Measurements from ENCODE around the gene TMEM119.

The TMEM119 gene

DNA sequence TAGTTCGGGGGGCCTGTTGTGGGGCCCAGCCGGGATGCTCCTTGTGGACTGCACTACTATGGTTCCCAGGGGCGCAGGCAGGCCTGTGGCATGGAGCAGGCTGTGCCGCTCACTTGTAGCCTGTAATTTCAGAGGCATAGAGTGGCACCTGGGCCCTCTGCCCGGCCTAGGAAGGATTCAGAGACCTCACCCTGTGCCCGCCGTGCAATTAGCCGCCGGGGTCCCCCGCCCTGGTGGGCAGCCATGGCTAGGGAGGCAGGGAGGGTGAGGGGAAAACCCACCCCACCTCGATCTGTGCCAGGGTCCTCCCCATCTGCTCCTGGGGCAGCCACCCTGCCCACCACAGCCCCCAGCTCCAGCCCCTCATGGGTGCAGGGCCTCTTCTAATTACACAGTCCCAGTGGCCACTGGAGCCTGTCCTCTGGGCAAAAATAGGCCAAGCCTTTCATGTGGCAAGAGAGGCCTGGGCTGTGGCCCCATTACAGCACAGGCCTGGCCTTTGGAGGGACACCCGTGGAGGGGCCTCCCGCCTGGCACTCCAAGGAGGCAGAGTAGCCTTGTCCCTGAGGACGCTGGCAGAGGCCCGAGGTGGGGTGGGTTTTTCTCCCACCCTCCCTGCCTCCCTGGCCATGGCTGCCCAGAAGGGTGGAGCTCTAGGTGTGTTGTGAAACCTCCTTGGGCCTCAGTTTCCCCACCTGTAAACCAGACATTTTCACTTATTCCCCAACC is 5.3 kb upstream of the TMEM119 start:
- Histone ChIP-seq H3K9ac (ENCODE audit: low read length) (no peak overlapping the region), H3K9me3 (ENCODE audit: low read length) (no peaks in the 10 kb centered on the region), H3K36me3 (ENCODE audit: insufficient read depth, low read length) (no peaks in the 10 kb centered on the region), H3K4me1 (ENCODE audit: insufficient read depth, low read length) (no peaks in the 10 kb centered on the region), H3K27me3 (ENCODE audit: control insufficient read depth in 1 of 2, insufficient read depth in 2 of 2, low read length in 2 of 2) (peaks cover 0 to 11% of the 10 kb centered on the region in 2 donors), H3K27ac (ENCODE audit: low read depth, low read length) (no peak overlapping the region), H3K4me3 (ENCODE audit: low read depth in 1 of 2, low read length in 2 of 2) (no peak overlapping the region)

DNA sequence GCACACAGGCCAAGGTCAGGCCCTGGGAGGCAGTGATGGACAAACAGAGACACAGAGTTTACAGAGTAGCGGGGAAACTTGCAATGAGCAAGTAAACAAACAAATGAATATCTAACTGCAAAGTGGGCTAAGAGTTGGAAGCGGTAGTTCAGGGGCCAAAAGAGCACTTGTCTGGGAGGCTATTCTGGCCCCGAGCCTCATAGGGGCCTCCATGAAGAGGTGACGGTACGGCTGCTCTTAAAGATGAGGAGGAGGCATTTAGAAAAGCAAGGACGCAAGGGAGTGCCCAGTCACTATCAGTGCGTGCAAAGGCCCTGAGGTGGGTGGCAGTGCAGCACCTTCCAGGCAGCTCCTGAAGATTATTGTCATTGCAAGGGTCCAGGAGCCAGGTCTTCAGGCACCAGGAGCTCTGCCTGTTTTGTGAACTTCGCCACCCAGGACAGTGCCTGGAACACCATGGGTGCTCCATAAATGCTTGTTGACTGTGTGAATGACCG is 4.4 kb upstream of the TMEM119 start:
- H3K27ac ChIP-seq (ENCODE audit: low read depth, low read length), result no peak overlapping the region
- H3K9me3 ChIP-seq (ENCODE audit: low read length), result no peaks in the 10 kb centered on the region
- no peak overlapping the region for H3K4me3 ChIP-seq (ENCODE audit: low read depth in 1 of 2, low read length in 2 of 2)
- H3K4me1 ChIP-seq (ENCODE audit: insufficient read depth, low read length), result no peaks in the 10 kb centered on the region
- H3K9ac ChIP-seq (ENCODE audit: low read length), result no peak overlapping the region
- H3K36me3 ChIP-seq (ENCODE audit: insufficient read depth, low read length), result no peaks in the 10 kb centered on the region
- peaks cover 0 to 7% of the 10 kb centered on the region in 2 donors for H3K27me3 ChIP-seq (ENCODE audit: control insufficient read depth in 1 of 2, insufficient read depth in 2 of 2, low read length in 2 of 2)

DNA sequence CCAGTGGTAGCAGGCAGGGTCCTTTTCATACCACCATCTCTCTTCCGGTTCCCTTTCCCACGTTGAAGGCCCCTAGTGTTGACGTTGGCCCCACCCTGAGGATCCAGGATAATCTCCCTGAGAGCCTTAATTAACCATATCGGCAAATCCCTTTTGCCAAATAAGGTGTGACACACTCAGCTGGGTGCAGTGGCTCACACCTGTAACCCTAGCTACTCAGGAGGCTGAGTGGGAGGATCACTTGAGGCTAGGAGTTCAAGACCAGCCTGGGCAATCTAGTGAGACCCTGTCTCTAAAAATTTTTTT is 2.8 kb upstream of the TMEM119 start:
- no peaks in the 10 kb centered on the region for H3K9me3 ChIP-seq (ENCODE audit: low read length)
- H3K9ac ChIP-seq (ENCODE audit: low read length), result no peak overlapping the region
- no peaks in the 10 kb centered on the region for H3K4me1 ChIP-seq (ENCODE audit: insufficient read depth, low read length)
- no peak overlapping the region for H3K27ac ChIP-seq (ENCODE audit: low read depth, low read length)
- no peak overlapping the region for H3K4me3 ChIP-seq (ENCODE audit: low read depth in 1 of 2, low read length in 2 of 2)
- H3K27me3 ChIP-seq (ENCODE audit: control insufficient read depth in 1 of 2, insufficient read depth in 2 of 2, low read length in 2 of 2), result peaks cover 0 to 10% of the 10 kb centered on the region in 2 donors
- H3K36me3 ChIP-seq (ENCODE audit: insufficient read depth, low read length), result no peaks in the 10 kb centered on the region

DNA sequence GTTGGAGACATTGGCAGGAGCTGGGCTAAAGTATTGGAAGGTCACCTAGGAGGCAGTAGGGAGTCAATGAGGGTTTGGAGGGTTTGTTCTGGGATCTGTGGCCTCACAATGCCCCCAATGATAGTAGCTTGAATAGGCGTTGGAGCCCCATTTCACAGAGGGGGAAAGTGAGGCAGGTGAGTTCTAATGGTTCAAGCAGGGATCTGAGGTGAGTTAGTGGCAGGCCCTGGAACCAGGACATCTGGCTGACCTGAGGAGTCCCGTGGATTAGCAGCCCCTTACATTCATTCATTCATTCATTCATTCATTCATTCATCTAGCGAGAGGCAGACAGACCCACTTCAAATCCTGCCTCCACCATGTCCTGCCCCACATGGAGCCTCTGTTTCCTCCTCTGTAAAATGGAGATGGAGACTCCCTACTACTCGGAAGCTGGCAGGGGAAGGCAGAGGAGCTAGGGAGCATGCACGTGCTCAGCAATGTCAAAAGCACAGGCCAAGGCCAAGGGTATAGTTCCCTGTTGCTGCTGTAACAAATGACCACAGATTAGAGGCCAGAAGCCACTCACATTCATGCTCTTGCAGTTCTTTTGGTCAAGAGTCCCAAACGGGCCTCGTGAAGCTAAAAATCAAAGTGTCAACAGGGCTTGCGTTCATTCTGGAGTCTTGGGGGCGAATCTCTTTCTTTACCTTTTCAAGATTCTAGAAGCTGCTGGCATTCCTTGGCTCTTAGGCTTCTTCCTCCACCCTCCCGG is 2.2 kb upstream of the TMEM119 start:
- H3K9me3 ChIP-seq (ENCODE audit: low read length), result no peaks in the 10 kb centered on the region
- no peaks in the 10 kb centered on the region for H3K36me3 ChIP-seq (ENCODE audit: insufficient read depth, low read length)
- H3K9ac ChIP-seq (ENCODE audit: low read length), result no peak overlapping the region
- peaks cover 0 to 10% of the 10 kb centered on the region in 2 donors for H3K27me3 ChIP-seq (ENCODE audit: control insufficient read depth in 1 of 2, insufficient read depth in 2 of 2, low read length in 2 of 2)
- H3K4me3 ChIP-seq (ENCODE audit: low read depth in 1 of 2, low read length in 2 of 2), result no peak overlapping the region
- H3K27ac ChIP-seq (ENCODE audit: low read depth, low read length), result no peak overlapping the region
- H3K4me1 ChIP-seq (ENCODE audit: insufficient read depth, low read length), result no peaks in the 10 kb centered on the region

DNA sequence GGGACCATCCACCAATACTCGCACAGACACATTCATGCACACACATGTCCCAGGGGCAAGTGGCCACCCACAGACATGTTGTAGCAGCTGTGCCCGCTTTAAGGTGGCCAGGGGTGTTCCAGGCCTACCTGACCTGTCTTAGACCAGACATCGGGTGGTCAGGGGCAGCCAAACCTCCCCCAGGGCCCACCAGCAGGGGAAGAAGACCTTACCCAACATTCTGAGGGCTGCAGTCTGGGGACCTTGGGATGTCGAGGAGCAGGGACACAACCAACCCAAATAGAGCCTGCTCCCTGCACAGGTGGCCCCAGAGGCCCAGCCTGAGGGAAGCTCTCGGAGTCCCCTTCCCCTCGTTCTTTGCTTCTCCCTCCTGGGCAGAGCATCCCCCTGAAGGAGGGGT is 1.7 kb upstream of the TMEM119 start:
- Histone ChIP-seq H3K9ac (ENCODE audit: low read length) (no peak overlapping the region), H3K27ac (ENCODE audit: low read depth, low read length) (no peak overlapping the region), H3K4me1 (ENCODE audit: insufficient read depth, low read length) (no peaks in the 10 kb centered on the region), H3K9me3 (ENCODE audit: low read length) (no peaks in the 10 kb centered on the region), H3K27me3 (ENCODE audit: control insufficient read depth in 1 of 2, insufficient read depth in 2 of 2, low read length in 2 of 2) (peaks cover 0 to 10% of the 10 kb centered on the region in 2 donors), H3K36me3 (ENCODE audit: insufficient read depth, low read length) (no peaks in the 10 kb centered on the region), H3K4me3 (ENCODE audit: low read depth in 1 of 2, low read length in 2 of 2) (no peak overlapping the region)

DNA sequence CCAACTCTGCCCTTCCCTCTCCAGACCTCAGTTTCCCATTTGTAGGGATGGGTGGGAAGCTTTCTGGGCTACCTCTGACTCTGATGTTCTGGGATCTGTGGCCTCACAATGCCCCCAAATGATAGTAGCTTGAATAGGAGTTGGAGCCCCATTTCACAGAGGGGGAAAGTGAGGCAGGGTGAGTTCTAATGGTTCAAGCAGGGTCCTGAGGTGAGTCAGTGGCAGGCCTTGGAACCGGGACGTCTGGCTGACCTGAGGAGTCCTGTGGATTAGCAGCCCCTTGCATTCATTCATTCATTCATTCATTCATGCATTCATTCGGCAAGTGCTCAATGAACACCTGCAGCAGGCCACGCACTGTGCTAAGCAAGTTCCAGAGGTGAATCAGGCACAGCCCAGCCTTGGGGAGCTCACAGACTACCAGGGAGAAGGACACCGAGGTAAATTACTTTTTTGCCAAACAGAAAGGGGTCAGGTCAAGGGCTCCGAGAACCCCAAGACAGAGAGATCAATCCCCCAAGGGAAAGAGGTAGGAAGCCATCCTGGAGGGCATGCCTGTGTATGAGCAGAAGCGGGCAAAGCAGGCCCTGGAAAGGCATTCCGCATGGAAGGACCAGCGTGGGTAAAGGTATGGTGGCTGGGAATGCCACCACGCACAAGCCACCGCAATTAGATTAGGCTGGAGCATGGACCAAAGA is 818 bp upstream of the TMEM119 start:
- H3K9ac ChIP-seq (ENCODE audit: low read length), result no peak overlapping the region
- peaks cover 0 to 3% of the 10 kb centered on the region in 2 donors for H3K27me3 ChIP-seq (ENCODE audit: control insufficient read depth in 1 of 2, insufficient read depth in 2 of 2, low read length in 2 of 2)
- H3K4me3 ChIP-seq (ENCODE audit: low read depth in 1 of 2, low read length in 2 of 2), result no peak overlapping the region
- no peak overlapping the region for H3K27ac ChIP-seq (ENCODE audit: low read depth, low read length)
- no peaks in the 10 kb centered on the region for H3K9me3 ChIP-seq (ENCODE audit: low read length)
- H3K36me3 ChIP-seq (ENCODE audit: insufficient read depth, low read length), result no peaks in the 10 kb centered on the region
- no peaks in the 10 kb centered on the region for H3K4me1 ChIP-seq (ENCODE audit: insufficient read depth, low read length)

DNA sequence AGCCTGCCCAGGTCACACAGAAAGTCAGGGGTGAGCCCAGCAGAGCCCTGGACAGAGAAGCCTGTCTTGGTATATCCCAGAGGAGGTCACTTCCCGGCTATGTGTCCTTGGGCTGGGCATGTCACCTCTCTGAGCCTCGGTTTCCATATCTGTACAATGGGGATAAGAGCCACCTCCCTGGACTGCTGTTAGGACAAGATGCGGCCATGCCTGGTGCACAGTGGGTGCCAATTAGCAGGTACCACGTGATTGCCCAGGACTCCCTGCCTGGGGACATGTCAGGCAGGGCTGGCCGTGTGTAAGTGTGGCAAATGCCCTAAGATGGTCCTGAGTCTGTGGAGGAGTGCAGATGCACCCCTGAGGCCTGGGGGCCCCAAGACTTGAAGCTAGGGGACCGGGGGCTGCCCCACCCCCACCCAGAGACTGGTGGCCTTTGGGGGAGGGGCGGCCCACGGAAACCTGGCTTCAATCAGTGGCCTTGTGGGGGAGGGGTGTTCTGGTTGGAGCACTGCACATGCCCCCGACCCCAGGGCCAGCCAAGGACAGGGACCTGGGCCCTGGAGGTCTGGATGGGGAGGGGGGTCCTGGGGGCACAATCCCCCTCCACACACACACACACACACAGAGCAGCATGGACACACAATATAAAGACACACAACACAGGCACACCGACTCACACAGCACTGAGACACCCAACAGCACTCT is 878 bp downstream of the TMEM119 start:
- H3K4me1 ChIP-seq (ENCODE audit: insufficient read depth, low read length), result no peaks in the 10 kb centered on the region
- H3K27ac ChIP-seq (ENCODE audit: low read depth, low read length), result no peak overlapping the region
- H3K9ac ChIP-seq (ENCODE audit: low read length), result no peak overlapping the region
- peaks cover 0 to 3% of the 10 kb centered on the region in 2 donors for H3K27me3 ChIP-seq (ENCODE audit: control insufficient read depth in 1 of 2, insufficient read depth in 2 of 2, low read length in 2 of 2)
- H3K4me3 ChIP-seq (ENCODE audit: low read depth in 1 of 2, low read length in 2 of 2), result peak overlapping the region in 1 of 2 donors; percentile 23
- H3K9me3 ChIP-seq (ENCODE audit: low read length), result no peaks in the 10 kb centered on the region
- H3K36me3 ChIP-seq (ENCODE audit: insufficient read depth, low read length), result no peaks in the 10 kb centered on the region

DNA sequence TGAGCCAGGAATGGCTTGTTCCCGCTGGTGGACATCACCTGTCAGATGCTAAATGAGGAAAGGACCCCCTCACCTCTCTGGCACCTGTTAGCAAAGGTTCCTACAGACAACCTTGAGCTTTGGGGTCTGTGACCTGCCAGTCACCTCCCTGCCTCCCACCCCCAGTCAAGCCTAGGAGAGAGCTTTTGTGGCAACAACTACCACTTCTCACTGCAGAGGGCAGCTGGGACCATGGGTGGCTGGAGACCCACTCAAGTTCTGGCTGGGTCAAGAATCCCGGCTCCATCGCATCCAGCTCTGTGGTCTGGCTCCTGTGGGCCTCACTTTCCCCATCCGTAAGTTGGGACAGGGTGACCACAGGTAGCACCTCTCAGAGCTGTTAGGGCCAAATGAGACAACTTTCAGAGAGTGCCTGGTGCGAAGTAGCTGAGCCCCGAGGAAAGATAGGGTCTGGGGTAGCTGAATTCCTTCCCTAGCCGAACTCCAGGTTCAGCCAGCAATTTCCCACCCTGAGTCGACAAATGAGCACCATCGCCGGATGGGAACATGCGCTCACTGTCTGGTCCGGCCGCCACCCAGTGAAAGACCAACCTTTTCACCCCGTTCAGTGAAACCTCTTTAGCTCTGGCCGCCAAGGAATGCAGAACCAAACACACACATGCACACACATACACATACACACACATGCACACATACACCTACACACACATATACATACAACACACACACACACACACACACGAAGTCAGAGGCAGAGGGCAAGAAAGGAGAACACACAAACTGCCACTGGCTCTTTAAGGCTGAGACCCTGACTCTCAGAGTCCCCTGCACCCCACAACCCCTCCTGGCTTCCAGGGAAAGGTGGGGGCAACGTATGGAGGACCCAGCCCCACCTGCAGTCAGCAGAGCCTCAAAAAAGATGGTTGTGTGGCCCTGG is 1.9 kb downstream of the TMEM119 start:
- Histone ChIP-seq H3K9me3 (ENCODE audit: low read length) (no peaks in the 10 kb centered on the region), H3K4me3 (ENCODE audit: low read depth in 1 of 2, low read length in 2 of 2) (no peak overlapping the region), H3K27me3 (ENCODE audit: control insufficient read depth in 1 of 2, insufficient read depth in 2 of 2, low read length in 2 of 2) (peaks cover 0 to 3% of the 10 kb centered on the region in 2 donors), H3K9ac (ENCODE audit: low read length) (no peak overlapping the region), H3K36me3 (ENCODE audit: insufficient read depth, low read length) (no peaks in the 10 kb centered on the region), H3K4me1 (ENCODE audit: insufficient read depth, low read length) (no peaks in the 10 kb centered on the region), H3K27ac (ENCODE audit: low read depth, low read length) (no peak overlapping the region)

DNA sequence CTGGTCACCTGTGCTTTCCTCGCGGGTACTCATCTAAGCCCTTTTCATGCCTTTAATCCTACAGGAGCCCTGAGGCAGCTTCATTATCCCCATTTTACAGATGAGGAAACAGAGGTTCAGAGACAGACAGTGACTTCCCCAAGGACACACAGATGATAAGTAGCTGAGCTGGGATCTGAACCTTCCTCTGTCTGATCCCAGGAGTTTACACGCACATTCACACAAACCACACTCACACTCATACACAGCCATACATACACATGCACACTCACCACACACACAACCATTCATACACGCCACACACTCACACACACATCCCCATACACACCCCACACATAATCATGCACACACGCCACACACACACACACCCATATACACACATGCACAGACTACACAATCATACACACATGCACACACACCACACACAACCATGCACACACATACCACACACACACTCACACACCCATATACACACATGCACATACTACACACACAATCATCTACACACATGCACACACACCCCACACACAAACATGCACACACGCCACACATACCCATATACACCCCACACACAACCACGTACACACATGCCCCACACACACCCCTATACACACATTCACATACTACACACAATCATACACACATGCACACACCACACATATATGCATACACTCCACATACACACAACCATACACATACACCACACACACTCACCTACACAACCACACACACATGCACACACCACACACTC is 2.7 kb downstream of the TMEM119 start:
- no peak overlapping the region for H3K9ac ChIP-seq (ENCODE audit: low read length)
- peaks cover 0 to 3% of the 10 kb centered on the region in 2 donors for H3K27me3 ChIP-seq (ENCODE audit: control insufficient read depth in 1 of 2, insufficient read depth in 2 of 2, low read length in 2 of 2)
- H3K36me3 ChIP-seq (ENCODE audit: insufficient read depth, low read length), result no peaks in the 10 kb centered on the region
- H3K27ac ChIP-seq (ENCODE audit: low read depth, low read length), result no peak overlapping the region
- H3K4me1 ChIP-seq (ENCODE audit: insufficient read depth, low read length), result no peaks in the 10 kb centered on the region
- no peaks in the 10 kb centered on the region for H3K9me3 ChIP-seq (ENCODE audit: low read length)
- H3K4me3 ChIP-seq (ENCODE audit: low read depth in 1 of 2, low read length in 2 of 2), result no peak overlapping the region

DNA sequence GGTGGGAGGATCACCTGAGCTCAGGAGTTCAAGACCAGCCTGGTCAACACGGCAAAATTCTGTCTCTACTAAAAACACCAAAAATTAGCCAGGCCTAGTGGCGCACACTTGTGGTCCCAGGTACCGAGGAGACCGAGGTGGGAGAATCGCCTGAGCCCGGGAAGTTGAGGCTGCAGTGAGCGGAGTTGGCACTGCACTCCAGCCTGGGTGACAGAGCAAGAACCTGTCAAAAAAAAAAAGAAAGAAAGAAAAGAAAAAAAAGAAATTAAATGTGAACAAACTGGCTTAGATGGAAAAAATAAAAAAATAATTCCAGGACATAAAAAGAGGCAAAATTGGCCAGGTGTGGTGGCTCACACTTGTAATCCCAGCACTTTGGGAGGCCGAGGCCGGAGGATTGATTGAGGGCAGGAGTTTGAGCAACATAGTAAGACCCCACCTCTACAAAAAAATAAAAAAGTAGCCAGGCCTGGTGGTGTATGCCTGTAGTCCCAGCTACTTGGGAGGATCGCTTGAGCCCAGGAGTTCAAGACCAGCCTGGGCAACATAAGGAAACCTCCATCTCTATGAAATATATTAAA is 3.5 kb downstream of the TMEM119 start:
- no peak overlapping the region for H3K4me3 ChIP-seq (ENCODE audit: low read depth in 1 of 2, low read length in 2 of 2)
- no peaks in the 10 kb centered on the region for H3K4me1 ChIP-seq (ENCODE audit: insufficient read depth, low read length)
- no peak overlapping the region for H3K9ac ChIP-seq (ENCODE audit: low read length)
- H3K36me3 ChIP-seq (ENCODE audit: insufficient read depth, low read length), result no peaks in the 10 kb centered on the region
- no peaks in the 10 kb centered on the region for H3K9me3 ChIP-seq (ENCODE audit: low read length)
- peaks cover 0 to 3% of the 10 kb centered on the region in 2 donors for H3K27me3 ChIP-seq (ENCODE audit: control insufficient read depth in 1 of 2, insufficient read depth in 2 of 2, low read length in 2 of 2)
- no peak overlapping the region for H3K27ac ChIP-seq (ENCODE audit: low read depth, low read length)
